GM18870 (cell line): ENCODE results near the gene SLC6A6.

Experiments
- ATAC-seq: cut with Tn5 transposase; IDR thresholded peaks from one replicate; pipeline ENCODE4 v1.9.1; 2021; ENCODE audit warnings: moderate library complexity; ENCODE audit not compliant: unreplicated experiment

Gene SLC6A6

DNA sequence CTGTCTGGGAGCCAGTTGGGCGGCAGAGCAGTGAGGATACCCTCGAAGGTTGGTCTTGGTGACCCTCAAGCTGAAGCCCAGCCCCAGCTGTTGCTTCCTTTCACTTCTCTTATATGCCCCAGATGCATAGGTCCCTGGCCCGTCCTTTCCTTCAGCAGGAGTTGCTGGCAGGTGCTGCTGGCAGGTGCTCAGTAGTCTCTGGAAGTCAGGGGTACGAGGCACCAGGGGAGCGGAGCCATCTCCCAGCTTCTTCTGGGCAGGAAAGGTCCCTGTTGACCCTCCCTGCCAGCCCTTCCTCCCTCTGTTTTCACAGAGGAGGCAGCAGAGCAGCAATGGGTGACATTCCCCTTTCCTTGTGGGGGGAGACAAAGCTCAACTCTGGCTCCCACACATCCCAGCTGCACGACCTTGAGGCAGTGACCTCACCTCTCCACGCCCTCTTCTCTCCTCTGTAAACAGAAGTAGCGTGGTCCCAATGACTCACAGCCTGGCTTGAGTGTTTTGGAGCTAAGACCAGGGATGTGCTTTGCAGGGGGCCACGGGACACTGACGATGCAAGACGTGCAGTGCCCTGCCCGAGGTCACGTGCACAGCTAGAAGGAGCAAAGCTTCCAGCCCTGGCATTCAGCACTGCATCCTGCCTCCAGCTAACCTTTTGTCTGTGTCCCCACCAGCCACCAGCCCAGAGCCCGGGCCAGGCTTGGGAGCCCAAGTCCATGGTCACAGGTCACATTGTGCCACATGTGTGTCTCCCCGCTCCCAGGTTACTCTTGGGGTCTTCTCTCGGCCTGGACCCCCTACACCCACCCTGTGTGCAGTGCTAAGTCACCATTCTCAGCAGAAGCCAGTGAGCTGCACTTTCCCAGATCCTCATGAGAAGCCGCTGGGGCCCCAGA lies 49.7 kb downstream of the SLC6A6 start:
- ATAC-seq: no peak

DNA sequence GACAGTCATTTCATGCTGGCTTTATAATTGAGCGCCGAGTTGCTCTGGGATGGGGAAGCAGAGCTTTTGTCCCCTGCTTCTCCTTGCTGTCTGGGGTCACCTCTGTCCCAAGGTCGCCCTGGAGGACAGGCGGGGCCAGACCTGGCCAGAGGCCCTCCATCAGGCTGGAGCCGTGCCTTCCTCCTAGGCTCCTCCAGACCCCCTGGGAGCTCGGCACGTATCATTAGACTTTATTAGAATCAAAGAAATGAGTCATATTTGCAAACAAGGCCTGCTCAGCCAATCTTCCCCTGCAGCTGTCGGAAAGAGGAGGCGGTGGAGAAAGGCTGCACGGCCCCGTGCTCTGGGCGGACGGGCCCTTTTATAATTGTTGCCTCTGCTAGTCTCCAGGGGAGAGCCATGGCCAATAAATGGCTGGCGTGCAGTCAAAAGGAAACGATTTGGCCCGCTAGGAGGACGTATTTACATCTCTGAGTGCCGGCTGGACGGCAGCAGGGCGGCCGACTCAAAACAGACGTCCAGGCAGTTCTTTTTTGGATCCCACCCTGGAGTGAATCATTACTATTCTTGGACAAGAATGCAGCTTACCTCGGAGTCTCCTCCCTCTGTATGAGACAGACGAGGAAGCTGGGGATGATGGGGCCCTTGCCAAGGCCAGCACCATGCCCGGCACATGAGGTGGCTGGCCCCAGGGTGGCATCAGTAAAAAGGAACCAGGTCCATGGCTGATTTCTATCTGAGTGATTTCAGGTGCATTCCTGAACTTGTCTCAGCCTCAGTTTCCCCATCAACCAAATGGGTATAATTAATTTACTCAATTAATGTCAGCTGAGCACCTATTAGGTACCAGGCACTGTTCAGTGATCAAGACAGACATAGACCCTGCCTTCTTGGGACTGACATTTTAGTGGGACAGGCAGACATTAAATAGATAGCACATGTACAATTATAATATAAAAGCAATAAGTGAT lies 50.6 kb downstream of the SLC6A6 start:
- no peak for ATAC-seq

DNA sequence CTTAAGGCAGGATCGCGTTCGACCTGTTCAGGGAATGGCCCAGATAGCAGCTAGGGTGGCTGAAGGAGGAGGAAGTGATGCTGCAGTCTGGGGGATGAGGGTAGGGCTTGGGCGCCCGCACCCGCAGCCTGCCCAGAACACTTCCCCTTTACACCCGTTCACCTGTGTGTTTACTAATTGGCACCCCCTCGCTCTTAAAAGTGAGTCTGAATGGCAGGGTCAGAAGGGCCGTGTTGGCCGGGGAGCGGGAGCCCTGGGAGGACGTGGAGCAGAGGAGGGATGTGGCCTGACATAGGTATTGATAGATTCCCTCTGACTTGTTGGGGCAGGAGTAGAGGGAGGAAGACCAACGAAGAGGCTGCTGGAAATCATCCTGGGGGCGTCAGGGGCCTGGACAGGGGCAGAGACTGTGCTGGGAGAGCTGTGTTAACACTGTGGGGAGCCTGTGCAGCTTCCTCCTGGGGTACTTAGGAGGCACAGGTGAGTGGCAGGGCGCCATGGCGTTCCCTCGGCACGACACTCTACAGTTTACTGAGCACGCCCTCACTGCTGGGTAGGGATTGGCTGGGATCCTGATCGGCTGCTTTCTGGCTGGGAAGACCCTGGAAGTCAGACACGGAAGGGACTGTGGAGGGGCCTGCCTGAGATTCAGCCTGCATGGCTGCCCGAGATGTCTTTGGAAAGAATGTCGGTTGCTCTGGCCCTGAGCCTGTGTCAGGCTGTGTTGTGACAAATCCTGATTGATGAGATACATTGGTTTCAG lies 51.7 kb downstream of the SLC6A6 start:
- no peak for ATAC-seq

DNA sequence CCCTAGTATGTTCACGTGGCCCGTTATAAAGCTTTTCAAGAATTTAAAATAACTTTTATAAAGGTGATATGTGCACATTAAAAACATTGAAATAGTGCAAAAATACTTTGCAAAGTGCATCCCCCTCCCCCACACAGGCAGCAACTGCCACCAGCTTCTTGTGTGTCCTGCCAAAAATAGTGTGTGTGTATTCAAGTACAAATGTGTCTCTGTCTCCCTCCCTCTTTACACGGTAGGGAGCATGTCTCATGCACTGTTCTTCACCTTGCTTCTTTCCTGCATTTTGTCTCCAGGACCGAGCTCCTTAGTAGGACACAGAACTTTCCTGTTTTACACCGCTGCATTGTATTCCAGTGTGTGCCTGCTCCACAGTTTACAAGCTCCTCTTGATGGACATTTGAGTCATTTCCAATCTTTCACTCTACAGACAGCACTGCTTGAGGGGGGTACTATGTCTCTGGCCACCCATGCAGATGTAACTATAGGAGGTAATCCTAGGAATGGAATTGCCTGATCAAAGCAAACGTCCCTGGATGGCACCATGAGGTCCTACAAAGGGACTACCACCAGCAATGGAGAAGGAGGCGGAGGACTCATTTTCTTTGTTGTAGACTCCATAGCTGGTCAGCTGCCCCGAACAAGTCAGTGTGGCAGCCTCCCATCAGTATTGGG lies 52.4 kb downstream of the SLC6A6 start:
- ATAC-seq: no peak

DNA sequence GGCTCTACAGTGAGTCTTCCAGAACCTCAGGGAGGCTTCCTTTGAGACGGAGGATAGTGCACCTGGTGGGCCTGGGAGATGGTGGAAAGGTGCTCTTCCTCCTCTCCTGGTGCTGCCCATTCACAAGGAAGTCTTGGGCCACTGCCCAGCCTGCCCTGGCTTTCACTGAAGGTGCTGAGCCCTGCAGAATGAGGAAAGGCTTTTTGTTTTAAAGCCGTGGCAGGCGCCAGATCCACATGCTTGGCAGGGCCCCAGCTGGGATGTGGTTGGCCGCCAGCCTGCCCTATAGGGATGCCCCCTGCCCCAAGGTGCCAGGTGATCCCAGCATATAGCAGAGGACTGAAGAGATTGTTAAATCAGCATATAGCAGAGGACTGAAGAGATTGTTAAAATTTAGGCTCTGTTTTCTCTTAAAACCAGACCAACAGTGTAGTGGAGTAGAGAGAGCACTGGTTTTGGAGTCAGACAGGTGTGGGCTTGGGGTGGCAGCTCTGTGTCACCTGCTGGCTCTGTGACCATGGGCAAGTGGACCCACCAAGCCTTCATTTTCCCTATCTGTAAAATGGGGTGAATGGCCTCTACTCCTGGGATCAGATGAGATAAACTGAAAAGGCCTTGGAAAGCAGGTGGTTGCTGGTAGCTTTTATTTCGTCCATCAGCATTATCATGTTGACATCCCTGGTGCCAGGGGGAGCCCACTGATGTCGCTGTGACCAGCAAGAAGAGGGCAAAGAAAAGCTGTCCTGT lies 53.3 kb downstream of the SLC6A6 start:
- ATAC-seq: no peak

DNA sequence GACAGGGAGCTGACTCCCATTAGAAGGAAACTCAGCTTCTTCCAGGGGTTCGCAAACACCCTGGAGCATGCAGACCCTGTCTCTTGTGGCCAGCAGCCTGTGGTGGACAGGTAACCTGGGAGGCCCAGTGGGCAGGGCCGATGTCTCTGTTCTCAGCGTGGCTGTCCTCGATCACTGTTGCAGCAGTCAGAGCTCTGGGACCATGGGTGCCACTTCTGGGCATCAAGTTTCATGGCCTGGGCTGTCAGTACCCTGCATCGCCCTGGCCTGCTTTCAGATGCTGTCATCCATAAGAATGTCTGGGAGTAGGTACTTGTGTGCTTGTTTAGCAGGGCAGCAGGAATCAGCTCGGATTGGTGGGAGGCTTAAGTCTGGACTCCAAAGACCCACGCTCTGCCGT lies 54.4 kb downstream of the SLC6A6 start:
- ATAC-seq: no peak

DNA sequence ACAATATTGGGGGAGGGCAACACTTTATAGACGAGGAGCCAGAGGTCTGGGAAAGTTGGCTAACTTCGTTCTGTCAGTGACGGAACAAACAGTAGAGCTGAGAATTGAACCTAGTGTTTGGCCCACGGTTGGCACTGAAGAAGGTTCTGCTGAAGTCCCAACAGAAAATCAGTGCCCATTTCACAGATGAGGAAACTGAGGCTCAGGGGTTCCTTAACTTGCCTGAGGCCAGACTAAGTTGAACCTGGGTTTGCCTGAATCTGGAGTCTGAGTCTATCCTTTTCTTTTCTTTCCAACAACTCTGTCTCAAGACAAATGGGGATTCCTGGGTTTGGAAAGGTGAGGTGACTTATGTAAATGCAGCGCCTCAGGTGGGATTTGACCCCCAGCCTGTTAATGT lies 55.1 kb downstream of the SLC6A6 start:
- ATAC-seq: no peak

DNA sequence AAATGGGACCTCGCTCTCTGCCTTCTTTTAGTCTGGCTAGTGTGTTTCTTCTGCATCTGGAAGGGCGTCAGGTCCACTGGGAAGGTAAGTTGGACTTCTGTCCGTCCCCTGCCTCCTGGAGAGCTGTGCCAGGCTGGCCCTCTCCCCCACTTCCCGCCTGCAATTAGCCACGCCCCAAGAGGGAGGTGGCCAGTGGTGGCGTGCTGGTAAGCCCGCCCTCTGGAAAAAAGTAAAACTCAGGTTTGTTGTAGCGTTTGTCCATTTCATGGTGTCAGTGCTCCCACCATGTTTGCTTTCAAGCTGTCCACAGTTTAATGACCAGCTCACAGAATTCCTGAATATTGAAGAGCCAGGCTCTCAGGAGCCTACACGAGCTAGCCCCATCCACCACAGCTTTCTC lies 55.6 kb downstream of the SLC6A6 start:
- ATAC-seq: no peak

DNA sequence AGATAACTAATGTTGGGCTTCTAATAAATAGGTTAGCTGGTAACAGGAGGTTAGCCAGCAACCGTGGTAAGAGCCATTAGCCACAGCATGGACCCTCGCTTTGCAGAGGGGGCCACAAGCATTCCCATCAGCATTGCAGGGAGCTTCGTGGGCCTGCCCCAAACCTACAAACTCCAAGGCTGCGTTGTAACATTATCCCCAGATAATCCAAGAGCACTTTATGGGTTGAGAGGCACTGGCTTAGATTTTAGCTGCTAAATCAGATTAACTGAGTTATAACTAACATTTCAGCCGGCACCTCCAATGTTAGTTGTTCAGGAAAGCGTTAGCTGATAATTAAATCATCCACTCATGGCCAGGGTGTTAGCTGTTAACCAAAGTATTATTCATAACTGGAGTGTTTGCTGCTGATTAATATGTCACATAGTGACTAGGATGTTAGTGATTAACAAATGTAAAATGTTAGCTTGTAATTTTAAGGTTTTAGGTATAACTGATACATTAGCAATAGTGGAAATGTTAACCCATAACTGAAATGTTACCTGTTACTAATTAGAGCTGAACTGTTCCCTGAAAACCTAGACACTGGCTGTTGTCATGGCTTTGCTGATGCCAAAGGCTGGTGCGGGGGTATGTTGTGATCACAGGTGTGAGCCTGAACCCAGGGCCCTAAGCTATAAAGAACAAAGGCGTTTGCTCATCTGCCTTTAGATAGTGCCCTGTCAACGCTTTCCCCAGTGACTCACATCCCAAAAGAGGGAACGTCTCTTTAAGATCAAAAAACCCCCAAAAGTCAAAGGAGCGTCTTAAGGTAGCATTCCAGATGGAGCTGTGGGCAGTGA lies 56.2 kb downstream of the SLC6A6 start:
- peak; percentile 50 for ATAC-seq

DNA sequence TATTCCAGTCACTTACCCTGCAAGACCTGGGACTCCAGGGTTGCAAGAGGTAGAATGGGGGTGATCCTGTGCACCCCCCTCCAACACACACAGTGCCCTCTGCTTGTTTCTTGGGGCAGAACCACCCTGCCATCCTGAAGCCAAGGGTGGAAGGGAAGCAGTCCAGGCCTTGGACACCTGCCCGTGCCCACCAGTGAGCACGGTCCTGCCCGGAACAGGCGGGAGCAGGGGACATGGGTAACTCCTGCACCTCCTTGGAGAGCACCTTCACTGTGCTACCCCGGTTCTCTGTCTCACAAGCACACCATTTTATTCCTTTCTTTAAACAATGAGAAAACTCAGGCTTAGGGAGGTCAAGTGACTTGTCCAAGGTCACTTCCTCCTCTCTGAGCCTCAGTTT lies 57.0 kb downstream of the SLC6A6 start:
- no peak for ATAC-seq

DNA sequence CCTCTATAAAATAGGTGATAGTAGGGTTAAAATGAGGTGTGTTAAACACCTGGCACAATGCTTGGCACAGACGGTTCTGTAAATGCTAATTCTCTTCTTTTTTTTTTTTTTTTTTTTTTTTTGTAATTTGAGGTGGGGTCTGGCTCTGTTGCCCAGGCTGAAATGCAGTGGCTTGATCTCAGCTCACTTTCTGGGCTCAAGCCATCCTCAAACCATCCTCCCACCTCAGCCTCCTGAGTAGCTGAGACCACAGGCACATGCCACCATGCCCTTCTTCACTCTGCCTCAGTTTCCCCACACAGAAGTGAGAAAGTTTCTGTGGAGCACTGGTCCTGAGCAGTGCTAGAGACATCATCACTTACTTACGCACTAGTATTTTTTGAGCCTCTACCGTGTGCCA lies 57.4 kb downstream of the SLC6A6 start:
- ATAC-seq: no peak

DNA sequence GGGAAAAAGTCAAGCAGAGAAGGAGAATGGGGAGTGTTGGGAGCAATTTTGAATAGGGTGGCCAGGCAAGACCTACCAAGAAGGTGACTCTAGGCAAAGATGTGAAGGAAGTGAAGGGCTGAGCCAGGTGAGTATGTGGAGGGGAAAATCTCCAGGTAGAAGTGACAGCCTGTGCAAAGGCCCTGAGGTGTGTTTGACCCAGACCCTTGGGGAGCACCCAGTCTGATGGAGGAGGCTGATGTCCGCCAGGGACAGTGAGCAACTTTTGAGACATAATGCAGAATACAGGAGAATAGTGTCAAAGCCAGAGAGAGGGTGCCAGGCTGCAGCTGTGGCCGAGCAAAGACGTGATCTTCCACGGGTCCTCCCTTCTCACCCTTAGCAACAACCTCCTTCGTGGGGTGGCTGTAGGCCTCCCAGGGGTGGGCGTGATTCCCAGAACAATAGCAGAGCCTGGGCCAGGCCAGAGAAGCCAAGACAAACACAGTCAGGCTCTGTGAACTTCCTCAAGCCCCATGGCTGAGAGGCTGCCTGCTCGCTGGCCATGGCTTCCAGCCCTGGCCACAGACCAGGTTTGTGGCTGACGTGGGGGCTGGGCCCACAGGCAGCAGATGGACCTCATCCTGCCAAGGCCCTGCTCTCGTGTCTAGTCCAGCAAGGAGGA lies 58.1 kb downstream of the SLC6A6 start:
- no peak for ATAC-seq

DNA sequence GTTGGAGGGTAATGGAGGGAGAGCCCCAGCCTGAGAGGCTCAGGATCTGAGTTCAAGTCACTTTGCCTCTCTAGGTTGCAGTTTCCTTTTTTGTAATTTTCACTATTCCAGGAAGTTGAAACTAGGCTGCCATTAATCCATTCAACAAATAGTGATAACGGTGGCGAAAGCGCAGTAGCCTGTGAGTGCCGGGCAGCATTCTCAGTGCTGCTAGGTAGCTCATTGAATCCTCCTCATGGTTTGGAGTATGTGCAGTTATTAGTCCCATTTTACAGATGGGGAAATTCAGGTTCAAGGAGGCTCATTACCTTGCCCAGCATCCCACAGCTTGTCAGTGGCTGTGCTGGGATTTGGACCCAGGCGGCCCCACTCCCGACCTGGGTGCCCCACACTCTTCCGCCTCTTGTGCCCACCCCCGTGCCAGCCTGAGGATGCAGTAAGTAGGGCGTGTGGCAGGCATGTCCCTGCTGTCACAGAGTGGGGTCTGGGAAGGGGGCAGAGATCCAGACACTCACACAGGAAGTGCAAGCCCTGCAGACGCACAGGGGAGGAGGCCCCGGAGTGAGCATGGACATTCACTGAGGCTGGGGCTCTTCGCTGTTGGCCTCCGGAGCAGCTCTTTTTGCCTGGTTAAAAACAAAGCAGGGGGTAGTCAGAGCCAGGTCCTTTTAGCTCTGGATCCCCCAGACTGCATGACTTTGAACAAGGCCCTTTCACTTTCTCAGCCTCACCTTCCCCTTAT lies 58.8 kb downstream of the SLC6A6 start:
- ATAC-seq: no peak

DNA sequence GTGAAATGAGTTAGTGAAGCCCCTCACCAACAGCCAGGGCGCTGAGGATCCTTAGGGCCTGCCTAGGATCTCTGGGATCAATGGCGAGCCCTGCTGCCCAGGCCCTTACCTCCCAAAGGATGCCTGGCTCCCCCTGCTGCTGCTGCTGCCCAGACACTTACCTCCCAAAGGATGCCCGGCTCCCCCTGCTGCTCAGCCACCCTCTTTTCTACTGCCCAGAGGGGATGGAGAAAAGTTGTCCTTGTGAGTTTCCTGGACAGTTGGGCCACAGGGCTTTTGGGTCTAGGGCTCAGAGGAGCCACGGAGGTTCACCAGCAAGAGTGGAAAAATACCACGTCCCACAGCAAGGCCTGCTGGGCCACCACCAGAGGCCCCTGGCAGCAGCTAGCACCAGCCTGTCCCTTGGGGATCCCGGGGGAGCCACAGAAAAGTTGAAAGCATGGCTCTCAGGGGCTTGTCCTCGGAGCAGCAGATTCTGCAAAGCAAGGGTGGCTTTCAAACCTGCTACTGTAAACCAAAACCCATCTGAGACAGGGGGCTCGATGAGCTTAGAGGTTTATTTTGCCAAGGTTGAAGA lies 59.4 kb downstream of the SLC6A6 start:
- ATAC-seq: no peak

DNA sequence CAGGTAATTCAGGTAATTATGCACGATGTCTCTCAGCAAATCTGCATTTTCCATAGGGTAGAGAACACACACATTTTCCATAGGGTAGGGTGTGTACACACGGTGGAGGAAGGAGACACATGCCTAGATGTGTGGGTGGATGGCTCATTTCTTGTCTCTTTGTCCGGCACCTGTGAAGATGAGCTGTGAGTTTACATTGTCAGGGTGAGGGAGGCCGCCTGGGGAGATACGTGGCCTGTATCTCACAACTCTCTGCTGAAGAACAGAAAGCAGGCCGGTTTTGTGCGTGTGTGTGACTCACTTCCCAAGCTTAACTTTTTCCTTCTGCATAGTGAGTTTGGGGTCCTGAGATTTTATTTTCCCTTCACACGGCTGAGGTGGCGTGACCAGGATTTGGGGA lies 60.3 kb downstream of the SLC6A6 start:
- ATAC-seq: no peak

DNA sequence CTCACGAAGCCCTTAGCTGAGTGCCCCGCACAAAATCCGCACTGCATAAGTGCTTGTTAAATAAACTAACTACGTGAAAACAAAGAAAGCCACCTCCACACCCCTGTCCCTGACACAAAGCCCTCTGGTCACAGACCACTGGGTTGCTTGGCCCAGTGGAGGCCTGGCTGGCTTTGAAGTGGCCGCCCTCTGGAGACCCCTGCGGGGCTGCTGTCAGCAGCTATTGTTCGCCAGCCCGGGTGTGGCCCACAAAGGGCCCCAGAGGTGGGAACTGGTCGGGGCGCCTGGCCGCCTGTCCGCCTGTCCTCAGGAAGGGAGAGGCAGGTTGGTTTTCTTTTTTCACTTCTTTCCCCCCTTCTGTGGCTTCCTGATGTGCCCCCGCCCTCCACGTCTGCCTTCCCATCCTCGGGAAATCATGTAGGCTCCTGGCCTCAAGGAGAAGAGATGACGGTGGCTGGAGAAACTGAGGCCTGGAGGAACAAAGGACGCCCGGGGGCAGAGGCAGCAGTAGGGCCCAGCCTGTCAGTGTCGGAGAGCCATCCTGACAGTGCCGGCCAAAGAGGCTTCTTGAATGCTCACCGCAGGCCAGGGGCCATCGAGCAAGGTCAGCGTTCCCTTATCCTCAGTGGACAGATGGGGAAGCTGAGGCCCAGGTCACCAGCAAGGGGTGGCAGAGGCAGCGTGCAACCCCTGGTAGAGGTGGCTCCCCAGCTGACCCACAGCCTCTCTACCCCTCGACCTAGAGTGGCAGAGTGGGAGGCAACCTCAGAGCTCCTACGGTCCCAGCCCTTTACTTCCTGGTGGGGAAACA lies 61.1 kb downstream of the SLC6A6 start:
- no peak for ATAC-seq

DNA sequence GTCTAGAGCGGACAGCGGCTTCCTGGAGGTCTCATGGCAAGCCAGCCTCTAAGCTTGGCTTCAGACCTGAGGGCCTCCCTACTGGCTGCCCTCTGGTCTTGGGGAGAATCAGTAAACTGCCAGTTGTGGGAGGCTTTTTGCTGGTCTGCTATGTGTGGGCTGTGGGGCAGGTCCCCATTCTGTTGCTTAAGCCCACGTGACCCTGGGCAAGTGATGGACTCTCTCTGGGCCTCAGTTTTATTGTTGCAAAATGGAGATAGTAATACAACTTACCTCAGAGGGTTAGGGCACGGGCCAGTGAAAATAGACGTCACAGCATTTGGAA lies 61.7 kb downstream of the SLC6A6 start:
- ATAC-seq: no peak
